Smooth muscle cell of the brain vasculature (primary cell): ENCODE data around the gene NR1D1.

Experiments used
- DNase-seq: peaks from one replicate; pipeline ENCODE4 v3.0.0-alpha.2; 2012; ENCODE audit warnings: low read depth, low spot score

Gene NR1D1

DNA sequence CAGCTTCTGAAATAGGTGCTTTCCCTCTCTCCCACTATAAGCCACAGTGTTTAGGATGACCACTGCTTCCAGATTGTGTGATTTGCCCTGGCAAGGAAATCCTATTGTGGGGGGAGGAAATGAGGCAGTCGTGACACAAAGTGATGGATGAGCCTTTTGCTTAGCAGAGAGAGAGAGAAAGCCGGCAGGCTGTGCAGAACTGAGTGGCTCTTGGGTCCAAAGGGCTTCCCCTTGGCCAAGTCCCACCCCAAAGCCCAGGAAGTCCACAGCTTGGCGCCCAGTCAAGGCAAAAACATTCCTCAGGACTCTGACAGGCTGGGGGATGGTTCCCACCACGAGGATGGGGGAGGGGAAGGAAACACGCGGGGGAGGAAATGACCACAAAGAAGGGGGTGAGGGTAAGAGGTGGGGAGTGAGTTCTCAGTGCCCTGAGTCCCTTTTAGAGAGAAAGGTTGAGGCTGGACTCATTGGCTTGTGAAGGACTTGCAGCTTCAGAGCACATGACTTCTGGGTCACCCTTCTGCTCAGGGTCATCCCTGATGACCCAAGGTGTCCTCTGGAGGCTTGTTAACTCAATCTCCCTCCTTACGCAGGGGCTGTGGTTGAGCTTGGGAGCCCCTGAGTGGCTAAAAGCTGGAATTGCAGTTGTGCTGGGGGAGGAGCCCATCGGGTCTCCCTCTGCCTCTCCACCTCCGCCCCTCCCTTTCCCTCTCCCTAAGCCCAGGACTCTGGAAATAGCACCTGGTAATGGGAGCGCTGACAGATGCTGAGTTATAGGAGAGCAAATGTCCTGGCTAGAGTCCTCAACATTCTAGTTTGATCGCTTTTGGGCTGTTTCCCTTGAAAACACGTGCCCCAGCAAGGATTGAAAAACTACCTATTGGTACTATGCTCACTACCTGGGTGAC is 11.1 kb upstream of the NR1D1 start:
- DNase-seq: no peak

DNA sequence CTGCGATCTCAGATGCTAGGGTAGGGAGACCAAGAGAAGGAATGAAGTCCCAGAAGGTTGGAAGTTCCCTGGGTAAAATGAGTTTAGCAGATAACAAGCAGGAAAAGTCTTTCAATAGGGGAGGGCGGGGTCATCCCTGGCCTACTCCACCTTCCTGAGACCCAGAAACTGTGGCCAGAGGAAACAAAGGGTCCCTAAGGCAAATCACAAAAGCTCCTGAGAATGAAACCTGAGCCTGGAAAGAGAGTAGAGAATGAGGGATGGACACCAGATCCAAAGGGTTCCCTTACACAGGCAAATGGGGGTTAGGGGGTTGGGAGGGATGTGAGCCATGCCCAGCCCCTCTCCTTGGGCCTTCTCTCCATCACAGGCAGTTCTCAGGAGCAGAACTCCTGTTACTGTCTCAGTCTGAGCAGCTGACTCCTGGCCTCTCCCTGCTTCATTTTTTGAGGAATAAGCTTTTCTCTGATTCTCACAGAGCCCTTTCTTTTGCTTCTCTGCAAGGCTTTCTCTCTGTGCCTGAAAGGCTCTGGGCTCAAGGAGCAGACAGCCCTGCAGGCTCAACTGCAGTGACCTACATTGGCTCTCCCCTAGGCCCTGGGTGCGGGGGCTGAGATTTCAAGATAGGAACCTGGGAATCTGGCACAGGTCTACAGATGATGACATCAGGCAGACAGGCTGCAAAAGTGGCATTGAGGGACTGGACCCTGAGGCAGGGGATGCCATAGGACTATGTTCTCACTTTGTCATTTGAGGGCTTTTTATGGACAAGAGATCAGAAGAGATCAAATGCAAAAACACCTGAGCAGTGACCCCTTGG is 9.8 kb upstream of the NR1D1 start:
- no peak for DNase-seq

DNA sequence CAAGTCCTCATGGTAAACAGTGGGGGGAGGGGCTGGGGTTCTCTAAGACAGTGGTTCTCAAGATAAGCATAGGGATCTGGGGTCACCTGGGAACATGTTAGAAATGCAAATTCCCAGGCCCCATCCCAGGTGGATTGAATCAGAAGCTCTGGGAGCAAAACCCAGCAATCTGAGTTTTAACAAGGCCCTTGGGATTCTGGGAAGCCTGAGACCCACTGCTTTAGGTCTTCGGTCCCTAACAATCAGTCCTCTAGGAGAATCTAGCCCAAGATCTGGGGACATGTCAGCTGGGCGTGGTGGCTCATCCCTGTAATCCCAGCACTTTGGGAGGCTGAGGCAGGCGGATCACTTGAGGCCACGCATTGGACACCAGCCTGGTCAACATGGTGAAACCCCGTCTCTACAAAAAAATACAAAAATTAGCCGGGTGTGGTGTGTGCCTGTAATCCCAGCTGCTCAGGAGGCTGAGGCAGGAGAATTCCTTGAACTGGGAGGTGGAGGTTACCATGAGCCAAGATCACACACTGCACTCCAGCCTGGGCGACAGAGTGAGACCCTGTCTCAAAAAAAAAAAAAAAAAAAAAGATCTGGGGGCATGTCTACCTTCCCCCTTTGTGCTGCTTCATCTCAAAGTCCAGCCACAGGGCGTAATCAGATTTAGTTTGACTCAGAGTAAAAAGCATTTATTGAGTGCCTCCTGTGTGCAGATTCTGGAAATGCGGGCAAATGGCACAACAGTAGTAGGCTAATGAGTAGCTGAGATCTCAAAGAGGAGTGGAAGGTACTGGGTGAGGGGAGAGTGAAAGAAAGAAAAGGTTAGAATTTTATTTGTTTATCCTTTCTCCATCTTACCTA is 8.8 kb upstream of the NR1D1 start:
- no peak for DNase-seq

DNA sequence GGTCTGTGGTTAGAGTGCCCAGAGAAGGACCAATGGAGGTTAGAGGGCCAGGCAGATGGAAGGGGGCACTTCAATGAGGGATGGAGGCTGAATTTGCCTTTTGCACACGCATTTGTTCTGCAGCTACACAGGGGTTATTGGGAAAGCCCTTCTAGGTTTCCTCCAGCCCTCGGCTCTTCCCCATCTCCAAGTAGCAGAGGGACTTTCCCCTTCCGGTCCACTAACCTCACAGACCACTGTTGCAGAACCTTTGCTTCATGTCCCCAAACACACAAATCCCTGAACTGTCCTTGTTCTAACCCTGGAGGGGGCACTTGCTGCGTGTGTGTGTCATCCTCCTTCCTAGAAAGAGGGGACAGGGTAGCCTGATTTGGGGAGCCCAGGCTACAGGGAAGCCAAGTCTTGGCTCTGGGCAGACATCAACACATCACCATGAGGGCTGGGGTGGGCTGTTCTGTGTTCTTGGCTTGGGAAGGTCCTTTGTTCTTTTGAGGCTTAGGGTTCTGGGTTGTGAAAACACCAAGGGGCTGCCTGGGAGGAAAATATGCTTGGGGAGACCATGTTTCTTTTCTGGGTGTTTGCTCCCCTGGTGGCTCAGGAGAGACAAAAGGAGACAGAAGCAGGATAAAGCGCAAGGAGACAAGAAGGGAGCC is 7.3 kb upstream of the NR1D1 start:
- no peak for DNase-seq

DNA sequence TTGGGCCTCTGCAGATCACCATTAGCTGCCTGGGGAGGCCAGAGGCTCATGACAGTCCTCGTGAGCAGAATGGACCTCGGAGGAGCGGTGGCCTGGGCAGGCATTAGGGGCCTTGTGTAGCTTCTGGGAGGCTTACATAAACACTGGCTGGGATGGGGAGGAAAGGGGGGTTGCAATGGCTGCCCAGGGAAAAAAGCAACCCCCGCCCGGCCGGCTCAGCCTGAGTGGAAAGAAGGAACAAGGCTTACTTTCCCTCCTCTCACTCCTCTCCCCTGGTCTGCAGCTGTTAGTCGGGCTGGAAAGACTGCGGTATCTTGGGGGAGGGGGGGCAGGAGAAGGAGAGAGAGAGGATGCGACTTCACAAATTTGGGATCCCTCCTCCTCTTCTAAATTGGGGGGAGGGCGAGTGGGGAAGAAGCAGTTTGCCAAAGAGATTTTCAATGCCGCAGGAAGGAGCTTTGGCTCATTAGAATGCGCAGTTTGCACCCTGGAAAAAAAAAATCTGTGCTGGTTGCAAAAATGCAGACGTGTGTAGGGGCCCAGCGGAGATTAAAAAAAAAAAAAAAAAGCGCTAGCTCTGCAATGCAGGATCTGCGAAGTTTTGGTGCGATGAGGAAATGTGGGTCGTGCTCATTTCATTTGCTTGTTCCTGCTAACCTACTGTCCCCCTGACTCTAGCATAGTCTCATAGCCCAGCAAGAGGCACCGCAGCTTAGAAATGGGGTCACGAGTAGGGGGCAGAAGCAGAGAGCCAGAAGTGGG is 6.6 kb upstream of the NR1D1 start:
- DNase-seq: no peak

DNA sequence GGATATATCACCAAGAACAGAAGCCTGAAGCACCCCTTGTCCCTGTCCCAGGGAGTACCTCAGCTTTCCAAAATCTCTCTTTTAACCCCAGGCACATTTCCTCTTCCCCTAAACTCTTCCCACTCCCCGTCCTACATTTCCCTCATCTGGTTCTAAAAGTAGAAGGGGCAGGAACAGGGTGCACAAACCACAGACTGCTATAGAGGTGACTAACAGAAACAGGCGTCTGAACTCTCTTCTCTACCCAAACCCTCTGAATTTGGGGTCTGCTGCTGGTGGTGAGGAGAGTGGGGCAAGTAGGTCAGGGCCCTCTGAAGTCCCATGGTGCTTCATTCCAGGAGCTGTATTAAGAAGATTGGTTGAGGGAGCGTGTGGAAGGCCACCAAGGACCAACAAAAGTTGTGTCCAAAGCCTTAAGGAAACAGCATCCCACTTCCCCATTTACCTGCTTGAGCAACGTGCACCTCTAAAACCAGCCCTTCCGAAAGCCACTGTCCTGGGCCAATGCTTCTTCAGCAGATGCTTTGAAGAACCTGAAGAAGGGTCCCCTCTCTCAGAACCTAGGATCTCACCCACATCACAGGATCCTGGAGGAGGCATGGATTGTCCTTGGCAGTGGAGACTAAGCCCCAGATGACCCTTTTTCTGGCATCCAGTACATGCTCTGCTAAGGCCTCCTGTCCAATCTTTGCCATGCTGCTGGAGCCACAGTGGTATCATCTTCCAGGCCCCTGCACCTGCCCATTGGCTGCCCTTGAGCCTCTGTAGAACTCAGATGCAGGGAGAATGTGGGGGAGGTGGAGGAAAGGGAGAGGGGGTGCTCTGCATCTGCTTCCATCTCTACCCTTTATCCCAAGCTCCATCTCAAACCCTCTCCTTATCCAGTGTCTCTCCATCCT is 5.7 kb upstream of the NR1D1 start:
- no peak for DNase-seq

DNA sequence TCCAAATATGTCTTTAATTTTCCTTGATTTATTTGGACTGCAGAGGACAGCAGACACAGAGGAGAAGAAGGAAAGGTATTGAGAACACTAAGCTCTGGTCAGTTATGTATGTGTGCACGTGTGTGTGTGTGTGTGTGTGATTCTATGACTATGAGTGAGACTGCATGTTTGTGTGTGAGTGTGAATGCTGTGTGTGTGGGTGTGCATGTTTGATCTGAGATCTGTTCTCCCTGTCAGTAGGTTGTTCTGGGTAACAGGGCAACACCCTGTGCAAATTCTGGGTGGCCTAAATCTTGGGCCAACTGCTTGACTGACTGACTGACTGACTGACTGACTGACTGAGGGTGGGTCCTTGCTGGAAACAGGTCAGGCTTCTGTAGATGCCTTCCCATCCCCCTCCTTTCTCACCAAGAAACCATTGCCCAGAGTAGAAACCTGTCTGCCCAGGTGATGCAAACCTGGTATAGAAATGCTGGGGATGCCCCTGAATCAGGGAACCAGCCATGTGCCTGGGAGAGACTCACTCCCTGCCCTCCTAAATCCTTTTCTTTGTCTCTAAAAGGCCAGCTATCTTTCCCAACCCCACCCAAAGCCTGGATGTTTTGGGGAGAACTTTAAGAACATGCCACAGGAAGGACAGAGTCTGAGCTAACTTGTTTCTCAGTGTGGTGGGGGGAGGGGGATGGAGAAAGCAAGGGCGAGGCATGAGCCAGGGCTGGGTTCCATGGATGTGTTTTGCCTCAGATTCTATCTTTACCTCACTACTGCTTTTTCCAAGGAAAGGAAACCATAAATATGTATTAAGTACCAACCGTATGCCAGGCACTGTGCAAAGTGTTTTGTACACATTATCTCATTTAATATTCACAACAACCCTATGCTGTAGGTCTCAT is 4.5 kb upstream of the NR1D1 start:
- no peak for DNase-seq

DNA sequence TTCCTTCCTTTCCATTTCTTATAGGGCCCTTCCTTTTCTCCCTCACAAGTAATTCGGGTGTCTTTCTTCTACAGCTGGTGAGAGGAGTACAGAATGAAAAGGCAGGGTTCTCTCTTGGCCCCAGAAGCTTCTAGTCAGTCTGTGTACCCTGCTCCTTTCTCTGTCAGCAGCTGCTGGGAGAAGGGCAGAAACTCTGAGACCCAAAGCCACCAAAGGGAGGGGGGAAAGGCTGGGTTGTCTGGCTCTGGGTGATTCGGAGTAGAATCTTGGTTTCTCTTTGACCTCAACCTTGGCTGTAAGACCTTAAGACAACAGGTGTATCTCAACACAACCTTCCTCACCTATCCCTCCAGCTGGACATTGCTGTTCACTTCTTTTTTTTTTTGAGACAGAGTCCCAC is 3.3 kb upstream of the NR1D1 start:
- no peak for DNase-seq

DNA sequence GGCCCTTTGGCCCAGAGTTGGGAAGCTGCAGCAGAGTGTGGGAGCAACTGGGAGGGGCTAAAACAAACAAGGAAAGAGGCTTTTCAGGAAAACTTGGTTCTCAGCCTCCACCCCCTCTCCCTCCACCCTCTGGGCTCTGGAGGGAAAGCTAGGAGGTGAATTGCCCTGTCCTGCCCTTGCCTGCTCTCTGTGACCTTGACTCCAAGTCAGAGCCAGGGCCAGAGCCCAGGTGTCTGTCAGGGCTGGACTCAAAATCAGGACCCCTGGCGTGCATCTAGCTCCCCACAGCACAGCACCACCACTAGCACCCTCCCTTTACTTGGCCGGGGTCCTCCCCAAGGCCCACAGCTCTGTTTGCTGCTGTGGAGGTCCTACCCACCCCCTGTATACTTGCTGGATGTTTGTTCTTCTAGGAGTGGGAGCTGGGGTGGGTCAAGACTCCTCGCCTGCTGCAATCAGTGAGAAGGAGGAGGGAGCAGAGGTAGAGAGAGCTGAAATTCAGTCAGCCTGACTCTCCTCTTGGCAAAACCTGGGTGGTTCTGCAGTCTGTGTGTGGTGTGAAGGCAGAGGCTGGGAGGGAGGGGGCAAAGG is 2.8 kb upstream of the NR1D1 start:
- no peak for DNase-seq

DNA sequence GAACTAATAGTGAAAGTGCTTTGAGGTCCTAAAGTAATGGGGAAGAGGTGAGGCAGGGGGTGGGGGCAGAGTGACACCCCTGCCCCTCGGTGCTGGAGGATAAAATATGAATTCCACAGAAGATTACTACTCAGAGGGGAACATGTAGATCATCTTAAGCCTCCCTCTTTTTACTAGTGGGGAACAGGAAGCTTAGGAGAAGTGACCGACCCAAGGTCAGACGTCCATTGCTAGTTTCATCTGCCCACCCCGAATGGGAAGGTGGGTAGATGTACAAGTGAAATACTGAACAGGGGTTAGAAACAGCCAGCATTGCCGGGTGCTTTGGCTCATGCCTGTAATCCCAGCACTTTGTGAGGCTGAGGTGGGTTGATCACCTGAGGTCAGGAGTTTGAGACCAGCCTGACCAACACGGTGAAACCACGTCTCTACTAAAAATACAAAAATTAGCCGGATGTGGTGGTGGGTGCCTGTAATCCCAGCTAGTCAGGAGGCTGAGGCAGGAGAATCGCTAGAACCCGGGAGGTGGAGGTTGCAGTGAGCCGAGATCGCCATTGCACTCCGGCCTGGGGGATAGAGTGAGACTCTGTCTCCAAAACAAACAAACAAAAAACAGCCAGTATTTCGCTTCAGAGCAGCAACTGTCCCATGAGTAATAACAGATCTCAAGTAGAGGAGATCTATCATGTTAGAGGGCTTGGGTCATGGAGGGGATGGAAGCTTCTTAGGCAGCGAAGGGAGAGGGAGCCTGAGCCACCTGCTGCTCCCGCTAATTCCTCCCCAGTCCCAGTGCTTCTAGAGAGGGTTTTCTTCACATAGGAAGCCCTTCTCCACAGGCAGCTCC is 1.2 kb upstream of the NR1D1 start:
- DNase-seq: no peak

DNA sequence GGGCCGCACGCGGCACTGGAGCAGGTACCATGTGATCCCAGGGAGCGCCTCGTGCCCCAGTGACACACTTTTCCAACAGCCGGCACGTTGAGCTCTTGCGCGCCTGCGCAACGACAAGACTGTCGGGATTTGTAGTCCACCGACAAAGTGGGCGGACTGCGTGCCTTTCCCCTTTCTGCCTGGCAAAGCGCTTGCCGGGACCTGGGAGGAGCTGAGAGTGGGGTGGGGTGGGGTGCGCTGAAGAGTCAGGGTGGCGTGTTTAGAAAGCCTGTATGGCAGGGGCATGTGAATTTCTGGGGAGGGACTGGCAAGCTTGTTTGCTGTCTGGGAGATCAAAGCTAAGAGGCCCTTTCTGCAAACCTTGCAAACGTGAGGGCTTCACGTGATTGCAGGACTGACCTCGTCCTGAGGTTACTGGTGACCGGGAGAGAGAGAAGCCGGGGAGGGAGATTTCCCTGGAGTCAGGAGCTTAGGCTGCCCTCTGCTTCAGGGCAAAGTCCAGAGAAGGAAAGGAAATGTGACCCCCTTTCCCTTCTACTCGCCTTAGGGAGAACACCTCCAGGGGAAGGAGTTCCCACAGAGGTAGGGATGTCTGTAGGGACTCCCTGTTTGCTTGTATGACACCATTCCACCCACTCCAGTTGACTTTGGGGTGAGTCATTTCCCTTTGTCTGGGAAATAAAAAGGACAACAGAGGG is 429 bp upstream of the NR1D1 start:
- DNase-seq: peak; percentile 94

DNA sequence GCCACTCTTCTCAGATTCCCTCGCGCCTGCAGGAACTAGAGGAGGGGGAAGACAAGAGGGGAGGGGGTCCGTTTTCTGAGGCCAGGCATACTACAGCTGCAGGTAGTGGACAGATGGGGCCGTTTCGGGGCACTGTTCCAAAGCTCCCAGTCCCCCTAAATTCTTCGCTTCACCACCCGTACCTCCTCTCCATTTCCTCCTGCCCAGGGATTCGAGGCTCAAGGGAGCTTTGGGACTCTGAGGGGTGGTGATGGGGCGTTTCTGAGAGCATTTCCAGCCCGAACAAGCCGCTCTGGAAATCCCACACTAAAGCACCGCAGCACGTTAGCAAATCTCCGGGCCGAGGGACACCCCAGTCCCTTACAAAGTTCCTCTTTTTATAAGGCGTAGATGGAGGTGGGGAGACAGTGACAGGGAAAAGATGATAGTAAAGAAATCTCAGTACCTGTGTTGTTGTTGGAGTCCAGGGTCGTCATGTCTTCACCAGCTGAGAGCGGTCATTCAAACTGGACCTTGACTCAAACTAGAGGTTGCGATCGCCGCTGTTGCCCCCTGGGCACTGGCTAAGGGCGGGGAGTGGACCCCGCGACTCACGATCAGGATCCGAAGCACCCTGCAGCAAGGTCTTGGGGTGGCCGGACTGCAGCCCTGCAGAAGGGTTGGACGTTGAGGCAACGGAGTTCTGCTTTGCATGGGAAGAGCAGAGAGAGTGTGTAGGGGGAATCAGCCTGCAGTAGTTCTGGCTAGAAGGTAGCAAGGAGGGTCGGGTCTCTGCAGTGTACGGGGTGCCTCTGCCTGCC is 570 bp downstream of the NR1D1 start:
- DNase-seq: no peak

DNA sequence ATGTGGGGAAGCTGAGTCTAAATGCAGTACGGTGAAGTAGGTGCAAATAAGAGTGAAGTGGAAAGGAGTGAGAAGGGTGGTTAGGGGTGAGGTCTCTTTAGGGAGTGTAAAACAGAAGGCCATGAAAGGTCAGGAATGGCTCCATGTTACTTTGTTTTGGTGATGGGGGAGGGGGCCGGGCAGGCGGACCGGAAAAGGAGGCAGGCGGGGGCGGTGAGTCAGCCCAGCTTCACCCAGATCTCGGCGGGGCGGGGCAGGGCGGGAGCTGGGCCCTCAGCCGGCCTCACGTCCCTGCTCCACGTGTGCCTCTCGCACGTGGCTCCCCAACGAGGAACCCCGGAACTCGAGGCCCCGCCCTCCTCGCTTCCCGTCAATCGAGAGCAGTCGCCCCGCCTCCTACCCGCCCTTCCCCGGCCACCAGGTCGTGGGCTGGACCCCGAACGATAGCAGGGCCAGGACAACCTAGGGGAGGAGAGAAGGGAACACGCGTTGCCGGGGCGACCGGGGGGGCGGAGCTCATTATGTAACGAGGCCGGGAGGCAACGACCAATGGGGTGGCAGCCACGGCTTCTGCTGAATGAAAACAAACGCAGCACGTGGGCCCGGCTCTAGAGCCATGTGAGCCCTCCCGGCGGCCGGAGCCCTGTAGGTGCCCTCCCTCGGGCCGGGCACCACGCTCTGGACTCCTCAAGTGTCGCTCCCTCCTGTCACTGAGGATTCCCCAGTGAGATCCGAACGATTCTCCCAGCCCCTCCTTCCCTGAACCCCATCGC is 1.4 kb downstream of the NR1D1 start:
- DNase-seq: peak; percentile 87

DNA sequence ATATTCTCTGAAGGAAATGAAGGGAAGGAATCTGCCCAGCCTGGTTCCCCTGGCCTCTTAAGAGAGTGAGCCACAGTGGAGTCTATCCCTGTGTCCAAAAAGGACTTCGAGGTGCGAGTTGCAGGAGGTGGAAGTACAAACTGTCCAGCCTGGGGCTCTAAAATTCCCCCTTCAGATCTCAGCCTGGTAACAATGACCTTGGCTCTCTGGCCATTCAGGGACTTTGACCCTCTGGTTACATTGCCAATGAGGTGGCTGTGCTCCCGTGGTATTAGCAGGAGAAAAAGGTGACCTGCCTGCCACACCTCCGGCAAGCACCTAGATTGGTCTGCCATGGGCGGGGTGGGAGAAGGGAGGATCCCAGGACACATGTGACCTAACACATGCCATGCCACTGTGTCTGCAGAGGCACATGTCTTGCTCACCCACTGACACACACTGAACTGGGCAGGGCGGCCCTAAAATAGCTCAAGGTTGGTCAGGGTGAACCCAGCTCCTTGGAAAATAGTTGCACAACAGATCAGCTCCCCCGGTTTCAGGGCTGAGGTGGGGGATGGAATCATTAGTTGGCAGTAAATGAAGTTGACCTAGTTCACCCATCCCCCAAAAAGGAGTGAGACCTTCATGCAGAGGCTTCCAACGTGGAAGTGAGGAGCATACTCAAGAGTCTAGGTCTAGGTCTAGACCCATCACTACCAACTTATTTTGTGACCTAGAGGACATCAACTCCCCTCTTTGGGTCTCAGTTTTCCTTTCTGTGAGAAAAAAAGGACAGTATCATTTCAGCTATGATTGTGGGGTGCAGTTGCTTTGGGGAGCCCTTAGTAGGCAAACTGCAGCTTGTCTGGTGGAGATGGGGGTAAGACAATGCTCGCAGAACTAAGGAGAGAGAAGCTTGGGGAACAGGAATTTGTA is 2.2 kb downstream of the NR1D1 start:
- DNase-seq: no peak
